Measurements from ENCODE around the gene HOXA13. TPM values are rescaled to one million over a fixed set of nuclear protein-coding genes. Genes with fewer than 3 reads are reported as not detected.
A peak's percentile ranks its signal among the peaks of the same experiment; 100 is the strongest.

Gene HOXA13
- polyA plus RNA-seq, 1 donor (not counting 4 experiments of a cell fraction or from before 2014, with no cell fraction given): not detected

- H3K4me2 ChIP-seq (ENCODE audit: control insufficient read depth, extremely low read depth, insufficient read depth, low read depth, low read length): peak overlapping the region; percentile 71
- DNase-seq (ENCODE audit: low read depth, low spot score) (no peak), FAIRE-seq (no peak)
- H3K36me3 ChIP-seq (ENCODE audit: control insufficient read depth in 2 of 2, extremely low read depth in 1 of 2, insufficient read depth in 2 of 2, low read length in 2 of 2): no peaks in the 10 kb centered on the region
- H2AFZ ChIP-seq (ENCODE audit: control insufficient read depth, low read length): peak overlapping the region; percentile 16
- peak overlapping the region; percentile 31 to 54 (median 32) for H3K4me3 ChIP-seq (ENCODE audit: control insufficient read depth in 2 of 3, extremely low read depth in 1 of 3, insufficient read depth in 2 of 3, low read depth in 1 of 3, low read length in 3 of 3)
- no peak overlapping the region for H3K27ac ChIP-seq (ENCODE audit: control insufficient read depth, insufficient read depth, low read length)
- H4K20me1 ChIP-seq (ENCODE audit: control insufficient read depth, extremely low read depth, insufficient read depth, low read length): peaks cover 2% of the 10 kb centered on the region
- H3K27me3 ChIP-seq (ENCODE audit: control insufficient read depth, extremely low read depth, insufficient read depth, low read length): peaks cover 68% of the 10 kb centered on the region
- H3K9me3 ChIP-seq (ENCODE audit: control insufficient read depth, low read depth, low read length): no peaks in the 10 kb centered on the region
- peaks cover 9% of the 10 kb centered on the region for H3K4me1 ChIP-seq (ENCODE audit: control insufficient read depth, extremely low read depth, insufficient read depth, low read length)
- no peaks in the 10 kb centered on the region for H3K9me1 ChIP-seq (ENCODE audit: control insufficient read depth, extremely low read depth, insufficient read depth, low read length)
- no peaks in the 10 kb centered on the region for H3K79me2 ChIP-seq (ENCODE audit: control insufficient read depth, insufficient read depth, low read length)
- dilution Hi-C loops (cut with MboI; ENCODE audit: extremely low pct_ligation_motif_present, low sequenced_read_pairs): no loop called here
- TF ChIP-seq EZH2 (IDR thresholded peaks at IDR 0.05; ENCODE audit: low read length) (peak; percentile 86), CTCF (optimal IDR thresholded peaks at IDR 0.05 in 1 of 3, IDR thresholded peaks at IDR 0.05 in 1 of 3, conservative IDR thresholded peaks at IDR 0.05 in 1 of 3; ENCODE audit: extremely low read depth in 1 of 3, insufficient read depth in 2 of 3, low read length in 3 of 3) (peak in 1 of 3 experiments; percentile 64)
- no peak overlapping the region for H3K9ac ChIP-seq (ENCODE audit: control insufficient read depth, extremely low read depth, insufficient read depth, low read length)
These were observed 35.8 kb upstream of the HOXA13 start for GRCh38 chr7:27235387-27236311.

GRCh38 chr7:27229448-27229847, 29.6 kb upstream of the HOXA13 start:
- H2AFZ ChIP-seq (ENCODE audit: control insufficient read depth, low read length): no peak overlapping the region
- no peaks in the 10 kb centered on the region for H3K9me1 ChIP-seq (ENCODE audit: control insufficient read depth, extremely low read depth, insufficient read depth, low read length)
- no peak overlapping the region for H3K27ac ChIP-seq (ENCODE audit: control insufficient read depth, insufficient read depth, low read length)
- no peak overlapping the region for H3K9ac ChIP-seq (ENCODE audit: control insufficient read depth, extremely low read depth, insufficient read depth, low read length)
- dilution Hi-C loops (cut with MboI; ENCODE audit: extremely low pct_ligation_motif_present, low sequenced_read_pairs): no loop called here
- H4K20me1 ChIP-seq (ENCODE audit: control insufficient read depth, extremely low read depth, insufficient read depth, low read length): no peaks in the 10 kb centered on the region
- peaks cover 37% of the 10 kb centered on the region for H3K27me3 ChIP-seq (ENCODE audit: control insufficient read depth, extremely low read depth, insufficient read depth, low read length)
- no peaks in the 10 kb centered on the region for H3K79me2 ChIP-seq (ENCODE audit: control insufficient read depth, insufficient read depth, low read length)
- DNase-seq (ENCODE audit: low read depth, low spot score): no peak
- no peak overlapping the region for H3K4me3 ChIP-seq (ENCODE audit: control insufficient read depth in 2 of 3, extremely low read depth in 1 of 3, insufficient read depth in 2 of 3, low read depth in 1 of 3, low read length in 3 of 3)
- no peaks in the 10 kb centered on the region for H3K36me3 ChIP-seq (ENCODE audit: control insufficient read depth in 2 of 2, extremely low read depth in 1 of 2, insufficient read depth in 2 of 2, low read length in 2 of 2)
- H3K9me3 ChIP-seq (ENCODE audit: control insufficient read depth, low read depth, low read length): no peaks in the 10 kb centered on the region
- H3K4me1 ChIP-seq (ENCODE audit: control insufficient read depth, extremely low read depth, insufficient read depth, low read length): no peaks in the 10 kb centered on the region
- H3K4me2 ChIP-seq (ENCODE audit: control insufficient read depth, extremely low read depth, insufficient read depth, low read depth, low read length): no peak overlapping the region
- no peak for FAIRE-seq
- TF ChIP-seq EZH2 (IDR thresholded peaks at IDR 0.05; ENCODE audit: low read length) (no peak), CTCF (optimal IDR thresholded peaks at IDR 0.05 in 1 of 3, IDR thresholded peaks at IDR 0.05 in 1 of 3, conservative IDR thresholded peaks at IDR 0.05 in 1 of 3; ENCODE audit: extremely low read depth in 1 of 3, insufficient read depth in 2 of 3, low read length in 3 of 3) (no peak)

Measured in keratinocyte (primary cell).